A549 (cell line): ENCODE results near the gene CHD1.

ENCODE experiments used
- CBX2 ChIP-seq: fragments of 200-600 bp; sonication (generic); IDR thresholded peaks from 2 replicates; pipeline ENCODE4 v1.6.1; 2016; ENCODE audit warnings: low read depth, mild to moderate bottlenecking, borderline replicate concordance
- CEBPB ChIP-seq, 2 experiments: fragments of >200 bp in 1 of 2; sonication (Bioruptor Twin) in 1 of 2; formaldehyde crosslinking in 1 of 2; IDR thresholded peaks; 2 replicates each; pipeline ENCODE4 v1.6.1; 2012 to 2016
- CHD2 ChIP-seq: fragments of 150-350 bp; IDR thresholded peaks from 2 replicates; pipeline ENCODE4 v1.6.1; 2014; ENCODE audit warnings: low read length; ENCODE audit not compliant: partially characterized antibody
- EP300 ChIP-seq, 2 experiments: fragments of >200 bp; sonication (Bioruptor Twin); formaldehyde crosslinking; IDR thresholded peaks; 2 replicates in 1 of 2; 3 replicates in 1 of 2; pipeline ENCODE4 v1.6.1; 2016 to 2017
- ESRRA ChIP-seq: fragments of 150-350 bp; IDR thresholded peaks from 2 replicates; pipeline ENCODE4 v1.6.1; 2014; ENCODE audit warnings: mild to moderate bottlenecking, low read length, borderline replicate concordance
- JUNB ChIP-seq: fragments of >200 bp; sonication (Bioruptor Twin); formaldehyde crosslinking; IDR thresholded peaks from 2 replicates; pipeline ENCODE4 v1.6.1; 2016
- MAX ChIP-seq: IDR thresholded peaks from 2 replicates; pipeline ENCODE4 v1.6.1; 2012
- POLR2A ChIP-seq: IDR thresholded peaks from 2 replicates; pipeline ENCODE4 v1.6.1; 2012; ENCODE audit warnings: mild to moderate bottlenecking, low read length
- RCOR1 ChIP-seq: fragments of 150-350 bp; IDR thresholded peaks from 2 replicates; pipeline ENCODE4 v1.6.1; 2014; ENCODE audit warnings: antibody characterized with exemption, low read length, low read depth
- ZC3H11A ChIP-seq: fragments of 450-650 bp; IDR thresholded peaks from 2 replicates; pipeline ENCODE4 v1.6.1; 2014; ENCODE audit warnings: antibody characterized with exemption, mild to moderate bottlenecking
- TF ChIP-seq, protein P1 (sequence below): fragments of >200 bp; sonication (Bioruptor Twin); formaldehyde crosslinking; IDR thresholded peaks from 3 replicates; pipeline ENCODE4 v1.5.1; 2016
- TF ChIP-seq, protein P2 (sequence below): fragments of 200-600 bp; sonication (generic); IDR thresholded peaks from 2 replicates; pipeline ENCODE4 v1.6.1; 2016; ENCODE audit warnings: antibody characterized with exemption, mild to moderate bottlenecking, moderate library complexity

DNA sequence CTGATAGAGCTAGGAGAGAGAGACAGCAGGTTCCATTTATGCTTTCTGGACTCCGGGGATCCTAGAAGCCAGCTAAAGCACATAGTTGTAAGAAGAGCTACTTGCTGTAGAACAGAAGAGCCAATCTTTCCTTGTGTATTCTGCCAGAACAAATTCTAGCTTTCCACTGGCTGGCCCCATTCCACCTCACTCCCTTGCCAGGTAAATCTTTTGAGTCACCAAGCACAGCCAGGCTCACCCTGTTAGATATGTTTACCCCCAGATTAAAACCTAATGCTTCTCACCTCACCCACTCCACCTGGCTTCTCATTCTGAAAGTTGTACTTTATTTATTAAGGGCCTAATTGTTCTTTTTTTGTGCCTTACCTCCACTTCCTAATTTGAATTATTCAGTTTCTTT, 48.9 kb upstream of the CHD1 start:
- TF ChIP-seq, protein P1, sequence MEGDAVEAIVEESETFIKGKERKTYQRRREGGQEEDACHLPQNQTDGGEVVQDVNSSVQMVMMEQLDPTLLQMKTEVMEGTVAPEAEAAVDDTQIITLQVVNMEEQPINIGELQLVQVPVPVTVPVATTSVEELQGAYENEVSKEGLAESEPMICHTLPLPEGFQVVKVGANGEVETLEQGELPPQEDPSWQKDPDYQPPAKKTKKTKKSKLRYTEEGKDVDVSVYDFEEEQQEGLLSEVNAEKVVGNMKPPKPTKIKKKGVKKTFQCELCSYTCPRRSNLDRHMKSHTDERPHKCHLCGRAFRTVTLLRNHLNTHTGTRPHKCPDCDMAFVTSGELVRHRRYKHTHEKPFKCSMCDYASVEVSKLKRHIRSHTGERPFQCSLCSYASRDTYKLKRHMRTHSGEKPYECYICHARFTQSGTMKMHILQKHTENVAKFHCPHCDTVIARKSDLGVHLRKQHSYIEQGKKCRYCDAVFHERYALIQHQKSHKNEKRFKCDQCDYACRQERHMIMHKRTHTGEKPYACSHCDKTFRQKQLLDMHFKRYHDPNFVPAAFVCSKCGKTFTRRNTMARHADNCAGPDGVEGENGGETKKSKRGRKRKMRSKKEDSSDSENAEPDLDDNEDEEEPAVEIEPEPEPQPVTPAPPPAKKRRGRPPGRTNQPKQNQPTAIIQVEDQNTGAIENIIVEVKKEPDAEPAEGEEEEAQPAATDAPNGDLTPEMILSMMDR: no peak
- TF ChIP-seq POLR2A (no peak), CHD2 (no peak), MAX (no peak), ESRRA (no peak), CBX2 (no peak), EP300 (IDR thresholded peaks at IDR 0.05) (no peak), ZC3H11A (no peak), JUNB (no peak), CEBPB (IDR thresholded peaks at IDR 0.05) (no peak), RCOR1 (no peak)
- TF ChIP-seq, protein P2, sequence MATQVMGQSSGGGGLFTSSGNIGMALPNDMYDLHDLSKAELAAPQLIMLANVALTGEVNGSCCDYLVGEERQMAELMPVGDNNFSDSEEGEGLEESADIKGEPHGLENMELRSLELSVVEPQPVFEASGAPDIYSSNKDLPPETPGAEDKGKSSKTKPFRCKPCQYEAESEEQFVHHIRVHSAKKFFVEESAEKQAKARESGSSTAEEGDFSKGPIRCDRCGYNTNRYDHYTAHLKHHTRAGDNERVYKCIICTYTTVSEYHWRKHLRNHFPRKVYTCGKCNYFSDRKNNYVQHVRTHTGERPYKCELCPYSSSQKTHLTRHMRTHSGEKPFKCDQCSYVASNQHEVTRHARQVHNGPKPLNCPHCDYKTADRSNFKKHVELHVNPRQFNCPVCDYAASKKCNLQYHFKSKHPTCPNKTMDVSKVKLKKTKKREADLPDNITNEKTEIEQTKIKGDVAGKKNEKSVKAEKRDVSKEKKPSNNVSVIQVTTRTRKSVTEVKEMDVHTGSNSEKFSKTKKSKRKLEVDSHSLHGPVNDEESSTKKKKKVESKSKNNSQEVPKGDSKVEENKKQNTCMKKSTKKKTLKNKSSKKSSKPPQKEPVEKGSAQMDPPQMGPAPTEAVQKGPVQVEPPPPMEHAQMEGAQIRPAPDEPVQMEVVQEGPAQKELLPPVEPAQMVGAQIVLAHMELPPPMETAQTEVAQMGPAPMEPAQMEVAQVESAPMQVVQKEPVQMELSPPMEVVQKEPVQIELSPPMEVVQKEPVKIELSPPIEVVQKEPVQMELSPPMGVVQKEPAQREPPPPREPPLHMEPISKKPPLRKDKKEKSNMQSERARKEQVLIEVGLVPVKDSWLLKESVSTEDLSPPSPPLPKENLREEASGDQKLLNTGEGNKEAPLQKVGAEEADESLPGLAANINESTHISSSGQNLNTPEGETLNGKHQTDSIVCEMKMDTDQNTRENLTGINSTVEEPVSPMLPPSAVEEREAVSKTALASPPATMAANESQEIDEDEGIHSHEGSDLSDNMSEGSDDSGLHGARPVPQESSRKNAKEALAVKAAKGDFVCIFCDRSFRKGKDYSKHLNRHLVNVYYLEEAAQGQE: no peak
